DOHH2 (cell line): ENCODE results near the gene CLEC7A.

ENCODE experiments used
- H3F3A ChIP-seq: fragments of 200-600 bp; sonication (generic), shearing (Covaris generic); 2 replicates; pipeline ENCODE4 v1.6.0; 2016; ENCODE audit warnings: antibody characterized with exemption, mild to moderate bottlenecking; ENCODE audit not compliant: control insufficient read depth, insufficient read depth
- H3K27ac ChIP-seq: fragments of 200-600 bp; sonication (generic); 2 replicates; pipeline ENCODE4 v1.5.1; 2014; ENCODE audit warnings: low read depth, mild to moderate bottlenecking, low read length, moderate library complexity
- H3K27me3 ChIP-seq: fragments of 200-600 bp; sonication (generic); 2 replicates; pipeline ENCODE4 v1.6.1; 2014; ENCODE audit warnings: mild to moderate bottlenecking, low read length, mixed read lengths; ENCODE audit not compliant: control insufficient read depth
- H3K36me3 ChIP-seq: fragments of 200-600 bp; sonication (generic); 2 replicates; pipeline ENCODE4 v1.6.1; 2014; ENCODE audit warnings: mild to moderate bottlenecking, low read length, moderate library complexity, mixed read lengths; ENCODE audit not compliant: control insufficient read depth
- H3K4me1 ChIP-seq: fragments of 200-600 bp; sonication (generic); 2 replicates; pipeline ENCODE4 v1.6.1; 2014; ENCODE audit warnings: mild to moderate bottlenecking, low read length, mixed read lengths; ENCODE audit not compliant: control insufficient read depth
- H3K4me2 ChIP-seq: fragments of 200-600 bp; sonication (generic); 2 replicates; pipeline ENCODE4 v1.6.0; 2014; ENCODE audit warnings: mild to moderate bottlenecking, low read length, moderate library complexity
- H3K4me3 ChIP-seq: fragments of 200-600 bp; sonication (generic); 2 replicates; pipeline ENCODE4 v1.5.1; 2014; ENCODE audit warnings: mild to moderate bottlenecking, low read length, mixed read lengths
- H3K79me2 ChIP-seq: fragments of 200-600 bp; sonication (generic); 2 replicates; pipeline ENCODE4 v1.6.1; 2014; ENCODE audit warnings: mild to moderate bottlenecking, low read length, mixed read lengths; ENCODE audit not compliant: control insufficient read depth
- H3K9me2 ChIP-seq: fragments of 200-600 bp; sonication (generic); replicated peaks from 2 replicates; pipeline ENCODE4 v1.6.1; 2014; ENCODE audit warnings: mild to moderate bottlenecking, low read length, mixed read lengths; ENCODE audit not compliant: control insufficient read depth
- H3K9me3 ChIP-seq: fragments of 200-600 bp; sonication (generic); 2 replicates; pipeline ENCODE4 v1.6.1; 2014; ENCODE audit warnings: antibody characterized with exemption, low read length, mixed read lengths; ENCODE audit not compliant: control insufficient read depth, insufficient read depth
- H4K20me1 ChIP-seq: fragments of 200-600 bp; sonication (generic); 2 replicates; pipeline ENCODE4 v1.6.0; 2014; ENCODE audit warnings: low read depth, mild to moderate bottlenecking, antibody characterized with exemption, low read length, moderate library complexity; ENCODE audit not compliant: control insufficient read depth, insufficient read depth
- EZH2phosphoT487 ChIP-seq: fragments of 200-600 bp; sonication (generic); IDR thresholded peaks from 2 replicates; pipeline ENCODE4 v1.6.1; 2017; ENCODE audit warnings: borderline replicate concordance, mild to moderate bottlenecking, antibody characterized with exemption, low read length, moderate library complexity, mixed read lengths
- TF ChIP-seq, protein P1 (sequence below): fragments of 200-600 bp; sonication (generic); IDR thresholded peaks from one replicate; pipeline ENCODE4 v1.5.1; 2014; ENCODE audit warnings: antibody characterized with exemption, mild to moderate bottlenecking, low read depth, low read length; ENCODE audit not compliant: poor library complexity, severe bottlenecking

CLEC7A gene

DNA sequence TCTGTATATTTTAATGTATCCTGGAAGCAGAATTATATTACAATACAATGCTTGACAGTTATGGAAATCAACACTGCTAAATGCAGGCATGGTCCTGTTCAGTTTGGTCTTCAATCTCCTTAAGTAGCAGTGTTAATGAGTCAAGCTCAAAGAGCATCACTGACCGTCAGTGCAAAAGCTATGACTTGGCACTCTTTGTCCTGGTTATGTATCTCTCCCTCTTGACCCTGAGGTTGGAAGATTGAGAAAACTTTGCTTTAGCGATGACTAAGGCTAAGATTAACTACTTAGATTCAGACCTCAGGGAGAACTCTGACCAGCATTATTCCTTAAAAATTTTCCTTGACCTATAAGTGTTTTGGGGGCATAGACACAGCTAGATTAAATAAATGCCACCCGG, 10.9 kb downstream of the CLEC7A start:
- H3K4me1 ChIP-seq: no peaks in the 10 kb centered on the region
- no peaks in the 10 kb centered on the region for H3F3A ChIP-seq
- H3K27me3 ChIP-seq: peaks cover 2% of the 10 kb centered on the region; the same call in 1 of the 2 replicates
- no peak for TF ChIP-seq EZH2phosphoT487
- H3K27ac ChIP-seq: no peak overlapping the region
- H4K20me1 ChIP-seq: no peaks in the 10 kb centered on the region
- no peaks in the 10 kb centered on the region for H3K79me2 ChIP-seq
- no peak overlapping the region for H3K4me3 ChIP-seq
- H3K9me2 ChIP-seq: no peaks in the 10 kb centered on the region
- H3K4me2 ChIP-seq: no peak overlapping the region
- no peaks in the 10 kb centered on the region for H3K9me3 ChIP-seq
- no peaks in the 10 kb centered on the region for H3K36me3 ChIP-seq

DNA sequence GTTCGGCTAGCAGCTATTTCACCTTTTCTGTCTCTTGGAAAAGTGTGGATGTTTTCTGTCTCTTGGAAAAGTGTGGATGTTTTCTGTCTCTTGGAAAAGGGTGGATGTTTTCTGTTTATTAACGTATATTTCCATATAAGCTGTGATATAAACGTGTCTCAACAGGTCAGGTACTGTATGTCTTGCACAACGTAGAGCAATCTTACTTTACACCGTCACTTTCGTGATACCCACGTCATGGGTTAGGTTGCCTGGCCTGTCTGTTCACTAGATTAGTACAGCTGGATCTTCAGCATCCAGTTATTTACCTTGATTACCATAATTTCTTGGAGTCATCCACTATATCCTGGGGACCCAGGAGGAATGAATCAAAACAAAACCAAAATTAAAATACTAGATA, 14.1 kb downstream of the CLEC7A start:
- Histone ChIP-seq H3K27ac (no peak overlapping the region), H3K9me3 (no peaks in the 10 kb centered on the region), H3K27me3 (peaks cover 2% of the 10 kb centered on the region; the same call in 1 of the 2 replicates), H3K4me2 (no peak overlapping the region), H4K20me1 (no peaks in the 10 kb centered on the region), H3K4me1 (no peaks in the 10 kb centered on the region), H3K36me3 (no peaks in the 10 kb centered on the region), H3K79me2 (no peaks in the 10 kb centered on the region), H3F3A (no peaks in the 10 kb centered on the region), H3K9me2 (no peaks in the 10 kb centered on the region), H3K4me3 (no peak overlapping the region)
- TF ChIP-seq EZH2phosphoT487: no peak
- TF ChIP-seq, protein P1, sequence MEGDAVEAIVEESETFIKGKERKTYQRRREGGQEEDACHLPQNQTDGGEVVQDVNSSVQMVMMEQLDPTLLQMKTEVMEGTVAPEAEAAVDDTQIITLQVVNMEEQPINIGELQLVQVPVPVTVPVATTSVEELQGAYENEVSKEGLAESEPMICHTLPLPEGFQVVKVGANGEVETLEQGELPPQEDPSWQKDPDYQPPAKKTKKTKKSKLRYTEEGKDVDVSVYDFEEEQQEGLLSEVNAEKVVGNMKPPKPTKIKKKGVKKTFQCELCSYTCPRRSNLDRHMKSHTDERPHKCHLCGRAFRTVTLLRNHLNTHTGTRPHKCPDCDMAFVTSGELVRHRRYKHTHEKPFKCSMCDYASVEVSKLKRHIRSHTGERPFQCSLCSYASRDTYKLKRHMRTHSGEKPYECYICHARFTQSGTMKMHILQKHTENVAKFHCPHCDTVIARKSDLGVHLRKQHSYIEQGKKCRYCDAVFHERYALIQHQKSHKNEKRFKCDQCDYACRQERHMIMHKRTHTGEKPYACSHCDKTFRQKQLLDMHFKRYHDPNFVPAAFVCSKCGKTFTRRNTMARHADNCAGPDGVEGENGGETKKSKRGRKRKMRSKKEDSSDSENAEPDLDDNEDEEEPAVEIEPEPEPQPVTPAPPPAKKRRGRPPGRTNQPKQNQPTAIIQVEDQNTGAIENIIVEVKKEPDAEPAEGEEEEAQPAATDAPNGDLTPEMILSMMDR: no peak

DNA sequence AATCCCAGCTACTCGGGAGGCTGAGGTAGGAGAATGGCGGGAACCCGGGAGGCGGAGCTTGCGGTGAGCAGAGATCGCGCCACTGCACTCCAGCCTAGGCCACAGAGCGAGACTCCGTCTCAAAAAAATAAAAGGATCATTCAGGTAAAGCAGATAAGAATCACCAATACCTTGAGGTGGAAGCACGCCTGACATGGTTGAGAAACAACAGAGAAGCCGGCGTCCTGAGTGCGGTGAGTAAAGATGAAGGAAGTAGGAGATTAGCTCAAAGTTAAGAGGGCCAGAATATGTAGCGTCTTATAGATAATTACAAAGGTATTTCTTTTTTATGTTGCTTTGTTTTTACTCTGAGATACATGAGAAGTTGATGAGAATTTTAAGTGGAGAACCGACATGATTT, 14.7 kb downstream of the CLEC7A start:
- Histone ChIP-seq H3K27me3 (peaks cover 2% of the 10 kb centered on the region; the same call in 1 of the 2 replicates), H3K4me1 (no peaks in the 10 kb centered on the region), H3K9me2 (no peaks in the 10 kb centered on the region), H3K79me2 (no peaks in the 10 kb centered on the region), H3K27ac (no peak overlapping the region), H3K4me2 (no peak overlapping the region), H3F3A (no peaks in the 10 kb centered on the region), H3K36me3 (no peaks in the 10 kb centered on the region), H3K4me3 (no peak overlapping the region), H4K20me1 (no peaks in the 10 kb centered on the region), H3K9me3 (no peaks in the 10 kb centered on the region)
- TF ChIP-seq, protein P1: no peak
- no peak for TF ChIP-seq EZH2phosphoT487

GRCh38 chr12:10113920-10114319, 16.1 kb downstream of the CLEC7A start:
- Histone ChIP-seq H3K27me3 (peaks cover 2% of the 10 kb centered on the region; the same call in 1 of the 2 replicates), H3K27ac (no peak overlapping the region), H3K79me2 (no peaks in the 10 kb centered on the region), H3F3A (no peaks in the 10 kb centered on the region), H4K20me1 (no peaks in the 10 kb centered on the region), H3K36me3 (no peaks in the 10 kb centered on the region), H3K4me3 (no peak overlapping the region), H3K9me2 (no peaks in the 10 kb centered on the region), H3K4me2 (no peak overlapping the region), H3K9me3 (no peaks in the 10 kb centered on the region), H3K4me1 (no peaks in the 10 kb centered on the region)
- TF ChIP-seq EZH2phosphoT487: no peak
- TF ChIP-seq, protein P1: no peak
